SK-N-SH (cell line): ENCODE data around the gene EFCAB13.
"Not testable (repeated sequence)": the region's sequence is repeated elsewhere in the genome, so short reads cannot be mapped to it uniquely, and the experiment has no call there.

Experiments used
- GABPA ChIP-seq: IDR thresholded peaks from 2 replicates; pipeline ENCODE4 v1.4.0; 2012; ENCODE audit warnings: low read depth, mild to moderate bottlenecking
- TF ChIP-seq, protein P1 (sequence below): fragments of 200-600 bp; sonication (generic); IDR thresholded peaks from 2 replicates; pipeline ENCODE4 v1.6.1; 2017; ENCODE audit warnings: antibody characterized with exemption, mild to moderate bottlenecking, moderate library complexity

GRCh38 chr17:47425233-47425632, 101.5 kb downstream of the EFCAB13 start:
- TF ChIP-seq, protein P1, sequence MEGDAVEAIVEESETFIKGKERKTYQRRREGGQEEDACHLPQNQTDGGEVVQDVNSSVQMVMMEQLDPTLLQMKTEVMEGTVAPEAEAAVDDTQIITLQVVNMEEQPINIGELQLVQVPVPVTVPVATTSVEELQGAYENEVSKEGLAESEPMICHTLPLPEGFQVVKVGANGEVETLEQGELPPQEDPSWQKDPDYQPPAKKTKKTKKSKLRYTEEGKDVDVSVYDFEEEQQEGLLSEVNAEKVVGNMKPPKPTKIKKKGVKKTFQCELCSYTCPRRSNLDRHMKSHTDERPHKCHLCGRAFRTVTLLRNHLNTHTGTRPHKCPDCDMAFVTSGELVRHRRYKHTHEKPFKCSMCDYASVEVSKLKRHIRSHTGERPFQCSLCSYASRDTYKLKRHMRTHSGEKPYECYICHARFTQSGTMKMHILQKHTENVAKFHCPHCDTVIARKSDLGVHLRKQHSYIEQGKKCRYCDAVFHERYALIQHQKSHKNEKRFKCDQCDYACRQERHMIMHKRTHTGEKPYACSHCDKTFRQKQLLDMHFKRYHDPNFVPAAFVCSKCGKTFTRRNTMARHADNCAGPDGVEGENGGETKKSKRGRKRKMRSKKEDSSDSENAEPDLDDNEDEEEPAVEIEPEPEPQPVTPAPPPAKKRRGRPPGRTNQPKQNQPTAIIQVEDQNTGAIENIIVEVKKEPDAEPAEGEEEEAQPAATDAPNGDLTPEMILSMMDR = not testable (repeated sequence)
- not testable (repeated sequence) for TF ChIP-seq GABPA
